T-helper 1 cell treated with Interleukin-12 subunit alpha and Interleukin-12 subunit beta and Interleukin-4 antibody, amounts not matched to agents 30 ng/mL and 1 ng/mL, for 36 hours (primary cell): ENCODE data around the gene MORF4L2. TPM values are rescaled to one million over a fixed set of nuclear protein-coding genes. Genes with fewer than 3 reads are reported as not detected.
"Not testable (repeated sequence)": the region's sequence is repeated elsewhere in the genome, so short reads cannot be mapped to it uniquely, and the experiment has no call there.

Experiments used
- intact Hi-C: fragments of 100-400 bp; cut with micrococcal nuclease; formaldehyde crosslinking; loops from one replicate; pipeline ENCODE4 v1.15.1; 2024
- total RNA-seq: library from RNA; stranded (reverse); gene quantifications from 2 replicates; pipeline ENCODE4 v1.2.3, GENCODE V29; 2022

MORF4L2 gene
- total RNA-seq, 1 donor from 2014 or later: 120 TPM

DNA sequence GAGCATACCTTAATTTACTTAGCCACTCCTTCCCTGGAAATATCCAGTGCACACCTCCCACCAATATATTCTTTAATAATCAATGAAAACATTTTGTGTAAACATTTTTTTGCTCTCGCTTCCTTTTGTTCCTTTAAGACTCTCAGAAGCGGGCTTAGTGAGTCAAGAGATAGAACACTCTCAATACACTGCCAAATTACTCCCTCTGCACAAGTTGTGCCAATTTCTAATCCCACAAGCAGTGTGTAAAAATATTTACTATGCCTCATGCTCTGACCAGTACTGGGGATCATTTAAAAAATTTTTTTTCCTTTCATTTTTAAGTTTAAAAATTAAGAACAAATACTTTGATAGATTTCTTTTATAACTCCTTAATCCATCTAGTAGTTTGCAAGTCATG lies 5.1 kb downstream of the MORF4L2 start:
- intact Hi-C loops: no loop called here

DNA sequence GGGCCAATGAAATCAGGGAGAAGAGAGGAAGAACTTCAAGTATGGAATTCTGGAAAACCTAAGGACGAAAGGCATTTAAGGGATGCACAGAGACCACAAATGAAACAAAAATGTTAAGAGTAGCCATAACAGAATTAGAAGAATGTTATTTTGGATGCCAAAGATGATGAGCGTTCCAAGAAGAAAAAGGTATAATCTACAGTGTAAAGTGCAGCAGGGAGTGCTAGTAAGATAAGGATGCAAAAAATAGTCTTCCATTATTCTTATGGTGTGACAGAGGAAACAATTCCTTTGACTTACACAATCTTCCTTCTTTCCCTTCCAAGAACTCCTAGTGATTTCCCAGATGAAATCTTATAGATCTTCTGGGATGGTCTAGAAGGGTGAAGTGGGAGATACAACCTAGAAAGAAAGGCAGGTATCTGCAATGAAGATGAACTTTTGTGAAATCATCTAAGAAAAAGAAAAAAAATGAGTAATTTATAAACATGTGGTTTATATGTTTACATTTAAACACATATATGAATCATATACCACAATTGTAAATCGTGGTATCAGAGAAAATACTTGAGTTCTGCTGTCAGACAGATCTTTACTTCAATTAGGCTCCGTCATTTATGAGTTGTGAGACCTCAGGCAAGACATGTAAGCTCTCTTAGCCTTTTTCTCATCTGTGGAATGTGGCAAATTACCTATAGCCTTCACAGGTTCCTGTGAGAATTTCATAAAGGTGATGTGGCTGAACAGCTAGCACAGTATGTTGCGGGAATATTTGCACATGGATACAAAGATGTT lies 8.1 kb downstream of the MORF4L2 start:
- intact Hi-C loops: no loop called here

DNA sequence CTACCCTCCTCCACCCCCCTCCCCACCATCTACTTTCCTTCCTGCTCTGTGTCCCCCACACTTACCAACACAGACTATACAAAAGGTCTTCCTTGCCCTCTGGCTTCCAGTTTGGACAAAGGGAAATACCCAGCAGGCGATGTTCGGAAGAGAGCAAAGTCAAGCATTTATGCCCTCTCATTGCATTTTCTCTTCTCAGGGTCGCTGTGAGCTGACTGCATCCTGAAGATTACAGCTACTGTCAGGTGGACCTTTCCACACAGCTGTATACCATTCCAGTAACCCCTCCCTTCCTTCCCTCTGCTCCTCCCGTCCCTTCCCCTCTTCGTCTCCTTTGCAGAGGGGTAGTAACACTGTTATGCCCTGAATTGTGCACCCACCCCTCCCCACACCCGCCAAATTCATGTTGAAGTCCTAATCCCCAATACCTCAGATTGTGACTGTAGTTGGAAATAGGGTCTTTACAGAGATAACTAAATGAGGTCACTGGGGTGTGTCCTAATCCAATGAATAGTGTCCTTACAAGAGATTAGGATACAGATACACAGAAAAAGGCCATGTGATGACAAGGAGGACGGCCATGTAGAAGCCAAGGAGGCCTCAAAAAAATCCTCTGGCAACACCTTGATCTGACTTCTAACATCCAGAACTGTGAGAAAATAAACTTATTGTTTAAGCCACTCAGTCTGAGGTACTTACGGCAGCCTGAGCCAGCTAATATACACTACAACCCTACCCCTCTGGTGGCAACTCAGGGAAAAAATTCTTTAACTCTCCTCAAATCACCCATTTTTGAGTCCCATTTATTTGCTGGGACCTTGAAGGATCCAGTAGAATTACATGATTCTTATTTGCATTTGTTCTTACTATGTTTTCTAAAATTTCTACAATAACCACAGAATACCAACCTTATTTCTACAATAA lies 11.7 kb downstream of the MORF4L2 start:
- intact Hi-C loops: no loop called here

DNA sequence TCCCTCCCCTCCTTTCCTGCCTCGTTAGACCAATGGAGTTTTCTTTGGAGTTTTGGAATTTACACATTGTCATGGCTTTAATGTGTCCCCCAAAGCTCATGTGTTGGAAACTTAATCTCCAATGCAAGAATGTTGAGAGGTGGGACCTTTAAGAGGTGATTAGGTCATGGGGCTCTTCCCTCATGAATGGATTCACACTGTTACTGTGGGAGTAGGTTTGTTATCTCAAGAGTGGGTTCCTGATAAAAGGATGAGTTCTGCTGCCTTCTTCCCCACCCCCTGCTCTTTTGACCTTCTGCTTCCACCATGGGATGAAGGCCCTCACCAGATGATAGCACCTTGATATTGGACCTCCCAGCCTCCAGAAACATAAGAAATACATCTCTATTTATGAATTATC lies 16.8 kb downstream of the MORF4L2 start:
- intact Hi-C loops: no loop called here

DNA sequence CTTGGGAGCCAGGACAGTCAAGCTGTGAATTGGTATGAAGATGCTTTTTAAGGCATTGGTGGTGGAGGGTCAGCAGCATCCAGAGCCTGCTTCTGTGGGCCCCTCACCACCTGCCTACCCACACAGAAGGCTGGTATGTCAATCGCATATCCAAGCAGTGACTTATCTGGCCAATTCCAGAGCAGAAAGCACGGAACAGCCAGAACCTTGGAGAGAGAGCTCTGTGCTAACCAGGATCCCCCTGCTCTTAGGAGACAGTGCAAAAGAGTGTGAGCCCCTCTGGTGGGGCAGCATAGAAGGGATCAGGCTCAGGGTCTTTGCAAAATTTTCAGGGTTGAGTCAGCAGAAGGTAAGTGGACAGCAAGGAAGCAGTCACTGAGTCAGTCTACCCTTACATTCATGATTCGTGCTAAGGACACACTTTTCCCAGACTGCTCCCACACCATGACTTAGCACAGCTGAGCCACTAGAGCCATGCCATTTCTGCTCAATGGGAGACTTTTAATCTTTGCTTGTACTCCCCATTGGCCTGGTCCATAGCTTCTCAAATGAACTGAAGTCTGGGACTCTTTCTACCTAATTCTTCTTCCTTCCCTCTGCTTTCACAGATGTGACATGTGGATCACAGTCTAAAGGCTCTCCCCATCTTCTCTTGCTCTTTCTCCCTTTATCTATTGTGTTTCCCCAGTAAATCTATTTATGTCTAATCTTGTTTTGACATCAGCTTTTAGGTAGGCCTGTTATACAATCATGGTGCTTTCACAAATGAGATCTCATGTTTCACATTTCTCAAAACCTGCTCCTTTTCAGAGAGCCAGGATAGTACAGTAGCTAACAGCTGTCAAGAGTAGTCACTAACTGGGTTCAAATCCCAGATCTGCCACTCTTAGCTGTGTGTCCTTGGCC lies 20.0 kb downstream of the MORF4L2 start:
- intact Hi-C loops: no loop called here

DNA sequence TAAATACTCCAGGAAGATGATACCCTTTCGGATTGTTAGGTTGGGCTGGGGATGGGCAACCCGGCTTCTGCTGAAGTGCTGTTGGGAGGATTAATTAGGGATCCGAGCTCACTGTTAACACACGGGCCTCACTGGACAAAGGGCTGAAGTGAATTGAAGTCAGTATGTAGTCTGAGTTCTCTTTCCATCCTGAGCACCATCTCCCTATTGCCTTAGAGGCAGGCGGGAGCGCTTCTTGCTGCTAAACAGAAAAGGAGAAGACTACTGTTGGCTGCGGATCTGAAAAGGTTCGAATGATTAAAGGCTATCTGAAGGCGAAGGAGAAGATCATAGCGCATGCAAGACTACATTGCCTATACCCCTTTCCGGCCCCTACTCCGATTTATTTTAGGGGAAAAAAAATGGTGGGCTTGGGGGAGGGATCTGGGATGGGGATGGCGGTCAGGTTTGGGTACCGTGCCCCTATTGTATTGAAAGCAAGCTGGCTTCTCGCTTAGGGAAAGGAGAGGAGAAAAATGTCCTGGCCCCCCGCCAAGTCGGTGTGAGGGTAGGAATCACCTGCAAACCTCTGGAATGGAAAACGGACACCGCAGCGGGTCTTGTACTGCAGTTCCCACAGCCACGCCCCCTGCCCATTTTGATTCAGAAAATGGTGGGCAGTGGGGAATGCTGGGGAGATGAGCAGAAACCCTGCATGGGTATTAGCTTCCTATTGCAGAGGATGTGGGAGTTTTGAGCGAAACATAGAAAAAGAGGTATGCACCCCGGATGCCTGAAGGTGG lies 22.3 kb downstream of the MORF4L2 start:
- intact Hi-C loops: no loop called here

DNA sequence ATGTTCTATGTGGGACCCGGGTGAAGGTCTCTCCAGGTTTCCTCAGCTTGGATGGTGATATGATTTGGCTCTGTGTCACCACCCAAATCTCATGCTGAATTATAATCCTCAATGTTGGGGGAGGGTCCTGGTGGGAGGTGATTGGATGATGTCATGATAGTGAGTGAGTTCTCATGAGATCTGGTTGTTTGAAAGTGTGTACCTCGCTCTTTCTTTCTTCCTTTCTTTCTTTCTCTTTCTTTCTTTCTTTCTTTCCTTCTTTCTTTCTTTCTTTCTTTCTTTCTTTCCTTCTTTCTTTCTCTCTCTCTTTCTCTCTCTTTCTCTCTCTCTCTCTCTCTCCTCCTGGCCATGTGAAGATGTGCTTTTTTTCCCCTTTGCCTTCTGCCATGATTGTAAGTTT lies 27.0 kb downstream of the MORF4L2 start:
- intact Hi-C loops: not testable (repeated sequence)

DNA sequence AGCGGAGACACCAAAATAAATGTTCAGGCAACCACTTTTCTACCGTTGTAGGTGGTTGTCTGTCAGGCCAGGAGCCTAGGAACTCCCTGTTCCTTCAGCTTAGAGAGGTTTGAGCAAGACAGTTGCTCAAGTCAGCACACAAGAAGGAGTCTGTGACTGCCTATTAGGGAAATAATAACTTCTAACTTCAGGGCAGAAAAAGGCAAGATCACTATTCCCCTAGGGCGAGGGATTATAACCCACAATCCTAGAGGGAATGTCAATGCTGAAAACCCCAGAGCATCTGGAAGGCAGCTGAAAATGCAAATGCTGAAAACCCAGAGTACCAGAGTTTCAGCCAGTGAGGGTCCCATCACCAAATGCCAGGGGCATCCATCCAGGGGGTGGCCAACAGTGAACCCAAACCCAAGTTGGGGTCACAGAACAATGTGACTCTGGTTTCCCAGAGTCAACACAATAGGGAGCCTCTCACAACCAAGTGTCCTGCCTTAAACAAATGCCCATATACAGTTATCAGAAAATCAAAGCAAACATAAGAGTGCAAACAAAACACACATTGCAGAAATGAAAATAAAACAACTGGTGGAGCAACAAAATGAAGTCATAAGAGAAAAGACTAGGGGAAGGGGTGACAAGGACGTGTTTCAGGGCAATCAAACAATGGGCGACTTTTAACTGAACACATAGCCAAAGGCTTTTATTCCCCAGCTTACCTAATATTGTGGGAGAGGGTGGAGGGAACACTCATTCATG lies 27.6 kb downstream of the MORF4L2 start:
- intact Hi-C loops: no loop called here

DNA sequence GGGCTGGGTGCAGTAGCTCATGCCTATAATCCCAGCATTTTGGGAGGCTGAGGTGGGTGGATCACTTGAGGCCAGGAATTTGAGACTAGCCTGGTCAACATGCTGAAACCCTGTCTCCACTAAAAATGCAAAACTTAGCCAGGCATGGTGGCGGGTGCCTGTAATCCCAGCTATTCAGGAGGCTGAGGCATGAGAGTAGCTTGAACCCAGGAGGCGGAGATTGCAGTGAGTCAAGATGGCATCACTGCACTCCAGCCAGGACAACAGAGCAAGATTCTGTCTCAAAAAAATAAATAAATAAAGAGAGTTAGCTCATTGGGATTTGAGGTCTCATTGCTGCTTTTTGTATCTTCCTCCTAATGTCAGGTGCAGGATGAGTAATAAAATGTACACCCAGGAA lies 29.4 kb downstream of the MORF4L2 start:
- intact Hi-C loops: not testable (repeated sequence)

DNA sequence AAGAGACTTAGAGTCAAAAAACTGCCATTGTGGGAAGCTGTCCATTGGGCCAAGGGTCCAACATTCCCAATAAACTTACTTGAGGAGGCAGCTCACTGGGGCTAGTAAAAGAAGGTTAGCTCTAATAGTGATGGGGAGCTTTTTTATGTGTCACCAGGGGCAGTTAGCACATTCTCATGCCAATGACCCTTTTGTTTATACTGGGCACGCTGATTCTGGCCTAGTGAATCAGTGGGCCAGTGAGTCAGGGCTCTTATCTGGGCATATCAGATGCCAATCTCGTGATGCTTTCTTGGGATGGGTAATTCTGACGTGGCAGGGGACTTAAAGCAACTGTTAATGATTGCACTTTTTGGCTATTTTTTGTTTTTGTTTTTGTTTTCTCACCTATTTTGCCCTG lies 29.9 kb downstream of the MORF4L2 start:
- intact Hi-C loops: no loop called here

DNA sequence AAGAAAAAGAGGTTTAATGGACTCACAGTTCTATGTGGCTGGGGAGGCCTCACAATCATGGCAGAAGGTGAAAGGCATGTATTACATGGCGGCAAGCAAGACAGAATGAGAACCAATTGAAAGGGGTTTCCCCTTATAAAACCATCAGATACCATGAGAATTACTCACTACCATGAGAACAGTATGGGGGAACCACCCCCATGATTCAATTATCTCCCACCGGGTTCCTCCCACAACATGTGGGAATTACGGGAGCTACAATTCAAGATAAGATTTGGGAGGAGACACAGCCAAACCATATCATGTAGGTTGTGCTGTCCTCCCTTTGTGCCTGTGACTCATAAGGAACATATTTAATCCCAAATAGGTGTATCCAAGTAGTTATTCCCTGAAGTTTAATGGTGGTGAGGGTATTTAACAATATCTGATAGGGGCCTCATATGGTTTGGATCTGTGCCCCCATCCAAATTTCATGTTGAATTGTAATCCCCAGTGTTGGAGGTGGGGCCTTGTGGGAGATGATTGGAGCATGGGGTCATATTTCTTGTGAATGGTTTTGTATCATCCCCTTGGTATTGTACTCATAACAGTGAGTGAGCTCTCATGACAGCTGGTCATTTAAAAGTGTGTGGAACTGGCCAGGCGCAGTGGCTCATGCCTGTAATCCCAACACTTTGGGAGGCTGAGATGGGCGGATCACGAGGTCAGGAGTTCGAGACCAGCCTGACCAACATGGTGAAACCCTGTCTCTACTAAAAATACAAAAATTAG lies 31.1 kb downstream of the MORF4L2 start:
- intact Hi-C loops: not testable (repeated sequence)

DNA sequence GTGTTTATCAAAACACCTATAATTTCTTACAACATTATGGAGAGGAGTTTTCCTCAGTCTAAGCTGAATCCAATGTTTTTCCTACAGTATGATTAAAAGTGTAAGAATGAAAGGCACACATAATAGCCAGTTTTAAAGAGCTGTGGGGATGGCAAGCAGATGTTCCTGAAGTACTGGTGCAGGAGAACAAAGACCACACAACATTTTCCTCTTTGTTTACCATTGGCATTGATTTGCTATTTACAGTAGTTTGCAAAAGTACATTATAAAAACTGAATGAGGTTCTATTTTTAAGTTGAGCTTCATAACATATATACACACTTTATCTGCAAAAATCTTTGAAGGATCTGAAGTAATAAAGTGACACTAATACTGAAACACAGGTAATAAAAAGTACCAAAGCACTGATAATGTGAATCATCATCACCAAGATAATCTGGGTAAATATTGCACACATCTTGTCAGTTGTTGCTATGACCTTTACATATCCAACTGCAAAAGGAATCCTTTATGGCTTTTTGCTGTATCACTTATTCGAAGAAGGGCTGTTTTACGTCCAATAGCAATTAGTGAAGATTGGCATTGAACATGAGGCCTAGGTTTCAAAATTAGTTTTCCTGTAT lies 35.2 kb downstream of the MORF4L2 start:
- intact Hi-C loops: no loop called here

DNA sequence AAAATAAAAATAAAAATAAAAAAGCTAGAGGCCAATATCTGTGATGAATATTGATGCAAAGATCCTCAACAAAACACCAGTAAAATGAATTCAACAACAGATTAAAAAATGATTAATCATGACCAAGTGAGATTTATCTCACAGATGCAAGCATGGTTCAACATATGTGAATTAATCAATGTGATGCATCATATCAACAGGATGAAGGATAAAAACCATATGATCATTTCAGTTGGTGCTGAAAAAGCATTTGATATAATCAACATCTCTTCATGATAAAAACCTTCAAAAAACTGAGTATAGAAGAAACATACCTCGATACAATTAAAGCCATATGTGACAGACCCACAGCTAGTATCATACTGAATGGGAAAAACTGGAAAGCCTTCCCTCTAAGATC lies 38.9 kb downstream of the MORF4L2 start:
- intact Hi-C loops: no loop called here

DNA sequence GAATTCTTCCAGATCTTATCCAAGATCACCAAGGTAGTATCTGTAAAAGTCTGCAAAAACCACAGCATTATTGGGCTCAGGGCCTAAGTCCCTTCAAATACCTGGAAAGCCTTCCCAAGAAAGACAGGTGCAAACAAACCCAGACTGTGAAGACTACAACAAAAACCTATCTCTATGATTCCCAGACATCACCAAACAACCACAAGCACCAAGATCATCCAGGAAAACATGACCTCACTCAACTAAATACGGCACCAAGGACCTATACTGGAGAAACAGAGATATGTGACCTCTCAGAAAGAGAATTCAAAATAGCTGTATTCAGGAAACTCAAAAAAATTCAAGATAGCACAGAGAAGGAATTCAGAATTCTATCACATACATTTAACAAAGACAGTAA lies 42.4 kb downstream of the MORF4L2 start:
- intact Hi-C loops: no loop called here

DNA sequence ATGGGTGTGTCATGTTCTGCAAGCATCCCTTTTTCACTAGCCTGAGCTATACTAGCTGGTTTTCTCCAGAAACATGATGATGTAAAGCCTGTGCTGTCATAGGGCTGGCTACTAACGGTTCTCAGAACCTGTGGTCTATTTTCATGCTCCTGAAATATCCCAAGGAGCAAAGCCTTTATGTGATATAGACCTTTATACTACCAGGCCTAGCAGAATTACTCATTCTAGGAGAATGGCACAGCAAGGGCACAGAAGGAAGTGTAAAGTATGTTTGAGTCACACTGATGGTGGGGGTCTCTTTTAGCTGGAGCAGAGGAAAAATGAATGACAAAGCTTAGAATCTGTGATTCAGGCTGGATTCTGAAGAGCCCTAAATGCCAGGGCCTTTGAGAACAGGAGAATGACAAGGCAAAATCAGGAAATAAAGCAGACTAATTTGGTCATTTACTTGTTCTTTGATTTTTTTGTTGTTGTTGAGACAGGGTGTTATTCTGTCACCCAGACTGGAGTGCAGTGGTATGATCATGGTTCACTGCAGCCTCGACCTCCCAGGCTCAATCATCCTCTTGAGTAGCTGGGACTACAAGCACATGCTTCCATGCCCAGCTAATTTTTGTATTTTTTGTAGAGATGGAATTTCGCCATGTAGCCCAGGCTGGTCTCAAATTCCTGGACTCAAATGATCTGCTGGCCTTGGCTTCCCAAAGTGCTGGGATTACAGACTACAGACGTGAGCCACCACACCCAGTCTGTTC lies 45.9 kb downstream of the MORF4L2 start:
- intact Hi-C loops: no loop called here

DNA sequence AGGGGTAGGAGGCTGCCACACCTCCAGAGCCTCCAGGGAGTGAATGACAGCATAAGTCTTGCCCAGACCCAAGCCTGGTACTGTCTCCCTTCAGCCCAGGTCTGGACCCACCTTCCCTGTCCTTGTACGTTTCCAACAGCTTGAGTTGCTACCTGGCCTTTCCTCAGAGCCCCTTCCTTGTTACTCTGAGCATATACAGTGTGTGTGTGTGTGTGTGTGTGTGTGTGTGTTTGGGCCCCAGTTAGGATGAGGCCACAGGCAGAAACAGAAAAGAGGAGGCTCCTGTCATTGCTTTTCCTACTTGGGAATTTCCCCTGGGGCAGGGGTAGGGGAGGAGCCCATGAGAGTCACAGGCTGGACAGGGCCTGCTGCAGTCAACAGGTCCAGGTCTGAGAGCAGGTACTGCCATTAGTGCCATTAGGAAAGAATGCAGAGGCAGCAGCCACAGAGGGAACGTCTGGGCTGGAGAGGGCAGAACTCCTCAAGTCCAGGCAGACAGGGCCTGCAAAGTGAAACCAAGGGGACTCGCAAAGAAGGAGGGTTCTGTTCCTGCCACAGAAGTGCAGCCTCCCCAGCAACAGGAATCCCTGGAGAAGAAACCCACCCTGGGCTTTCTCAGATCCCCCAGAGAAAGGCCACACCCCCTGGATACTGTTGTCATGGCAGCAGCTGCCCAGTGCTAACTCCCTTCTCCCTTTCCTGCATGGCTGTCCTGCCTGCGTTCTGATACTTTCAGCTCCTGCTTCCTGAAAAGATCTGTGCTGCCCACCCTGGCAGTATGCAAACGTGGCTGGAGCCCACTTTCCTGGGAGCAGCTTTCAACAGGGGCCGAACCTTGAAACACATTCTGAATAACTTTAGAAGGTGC lies 47.8 kb downstream of the MORF4L2 start:
- intact Hi-C loops: not testable (repeated sequence)
